Esophagus squamous epithelium (tissue), 5 donors: Measurements from ENCODE around the gene SERPINC1. TPM values are rescaled to one million over a fixed set of nuclear protein-coding genes. Genes with fewer than 3 reads are reported as not detected.

Source experiments
- DNase-seq: peaks from one replicate; lab custom pipeline; 2025; lab: John Stamatoyannopoulos, UW
- H3K27ac ChIP-seq, 4 donors: fragments of 200-600 bp; sonication (generic); one replicate each; pipeline ENCODE4 v1.5.1; 2016 to 2019; ENCODE audit warnings: mild to moderate bottlenecking in 1 of 4
- H3K27me3 ChIP-seq, 4 donors: fragments of 200-600 bp; sonication (generic); 1 replicate in 3 of 4; 2 replicates in 1 of 4; pipeline versions ENCODE4 v1.5.1 to v1.6.0; 2017 to 2021; ENCODE audit warnings: antibody characterized with exemption in 1 of 4
- H3K36me3 ChIP-seq, 3 donors: fragments of 200-600 bp; sonication (generic); one replicate each; pipeline ENCODE4 v1.5.1; 2016 to 2019
- H3K4me1 ChIP-seq, 3 donors: fragments of 200-600 bp; sonication (generic); one replicate each; pipeline ENCODE4 v1.5.1; 2017 to 2019
- H3K4me3 ChIP-seq, 4 donors: fragments of 200-600 bp; sonication (generic); 1 replicate in 3 of 4; 2 replicates in 1 of 4; pipeline ENCODE4 v1.5.1; 2016 to 2019; ENCODE audit warnings: mild to moderate bottlenecking in 2 of 4, moderate library complexity in 1 of 4
- H3K9me3 ChIP-seq, 3 donors: fragments of 200-600 bp; sonication (generic); one replicate each; pipeline ENCODE4 v1.5.1; 2016 to 2019
- CTCF ChIP-seq, 6 experiments: fragments of 450-650 bp in 4 of 6; fragments of 200-600 bp in 2 of 6; sonication (generic) in 2 of 6; IDR thresholded peaks; one replicate each; pipeline ENCODE4 v1.5.1; 2016 to 2019; ENCODE audit warnings: antibody characterized with exemption in 6 of 6, mild to moderate bottlenecking in 4 of 6, moderate library complexity in 4 of 6
- POLR2A ChIP-seq, 4 donors: fragments of 450-650 bp; IDR thresholded peaks; one replicate each; pipeline ENCODE4 v1.6.1; 2017; ENCODE audit warnings: antibody characterized with exemption in 4 of 4, mild to moderate bottlenecking in 4 of 4, moderate library complexity in 3 of 4
- WGBS, 2 donors: methylation state at CpG; one replicate each; pipeline ENCODE4 v1.1.5; 2018; 5-methylcytosine and 5-hydroxymethylcytosine counted together
- intact Hi-C: fragments of 100-400 bp; cut with DNase I; formaldehyde crosslinking; loops from one replicate; pipeline ENCODE4 v1.15.0; 2022
- total RNA-seq, 4 donors: library from RNA; depleted of rRNA; stranded (reverse); fragments of >200 nt; gene quantifications; one replicate each; pipeline ENCODE4 v1.1.0, GENCODE V29; 2016
- donor health status: DM: yes; HTN: yes; CAD: no.

Gene SERPINC1
- total RNA-seq, 4 donors from 2014 or later, result not detected

GRCh38 chr1:173868266-173869020, 48.7 kb downstream of the SERPINC1 start, which contains the start of gene ZBTB37:
ZBTB37 (plus strand) TSS chr1:173868380; CDS start chr1:173870226, 1,846 bp downstream.
- Histone ChIP-seq H3K27ac (peak within 1 kb of the TSS; percentile 94 to 99 (median 96)), H3K4me1 (peaks cover 0 to 57% (median 29%) of the 10 kb centered on the region in 3 donors)
- WGBS, 2 donors, result 0 to 1% methylated on average over 27 to 33 of the region's 53 CpGs

GRCh38 chr1:173867753-173868265, 49.3 kb downstream of the SERPINC1 start, which contains the start of gene GAS5:
GAS5 (minus strand) TSS chr1:173867989.
- DNase-seq, result peak; percentile 98
- peak within 1 kb of the TSS; percentile 74 to 94 (median 81) for H3K4me3 ChIP-seq
- peaks cover 8 to 43% (median 13%) of the 10 kb centered on the region in 3 donors for H3K36me3 ChIP-seq
- WGBS, 2 donors, result 0 to 1% methylated on average over 12 to 19 of the region's 30 CpGs
- H3K9me3 ChIP-seq, result no peaks in the 10 kb centered on the region
- intact Hi-C loops, result no loop called here
- H3K27me3 ChIP-seq, result no peaks in the 10 kb centered on the region
- peaks cover 0 to 61% (median 29%) of the 10 kb centered on the region in 3 donors for H3K4me1 ChIP-seq
- H3K27ac ChIP-seq, result peak within 1 kb of the TSS; percentile 94 to 99 (median 96)
- TF ChIP-seq POLR2A (IDR thresholded peaks at IDR 0.05), result peak in 3 of 4 donors; percentile 95 to 97 (median 97)
- no peak for TF ChIP-seq CTCF (IDR thresholded peaks at IDR 0.05)

More at GRCh38 chr1:173868266-173869020, 48.7 kb downstream of the SERPINC1 start, which contains the start of gene ZBTB37:
- no peaks in the 10 kb centered on the region for H3K27me3 ChIP-seq
- DNase-seq, result peak; percentile 78
- peaks cover 7 to 38% (median 8%) of the 10 kb centered on the region in 3 donors for H3K36me3 ChIP-seq
- TF ChIP-seq CTCF (IDR thresholded peaks at IDR 0.05) (no peak), POLR2A (IDR thresholded peaks at IDR 0.05) (peak in 1 of 4 donors; percentile 19)
- H3K9me3 ChIP-seq, result no peaks in the 10 kb centered on the region
- intact Hi-C loops, result no loop called here
- peak within 1 kb of the TSS; percentile 74 to 94 (median 81) for H3K4me3 ChIP-seq

- no peak for DNase-seq
- WGBS, 2 donors, result 2 to 3% methylated on average over 23 to 32 of the region's 32 CpGs
- TF ChIP-seq CTCF (IDR thresholded peaks at IDR 0.05) (no peak), POLR2A (IDR thresholded peaks at IDR 0.05) (no peak)
- H3K27me3 ChIP-seq, result no peaks in the 10 kb centered on the region
- H3K4me1 ChIP-seq, result peaks cover 0 to 62% (median 29%) of the 10 kb centered on the region in 3 donors
- peak overlapping the region; percentile 74 to 94 (median 81) for H3K4me3 ChIP-seq
- peaks cover 8 to 48% (median 17%) of the 10 kb centered on the region in 3 donors for H3K36me3 ChIP-seq
- H3K27ac ChIP-seq, result peak overlapping the region; percentile 94 to 99 (median 96)
- H3K9me3 ChIP-seq, result no peaks in the 10 kb centered on the region
- intact Hi-C loops, result no loop called here
Measured at GRCh38 chr1:173867141-173867752, 49.9 kb downstream of the SERPINC1 start.

GRCh38 chr1:173866413-173867115, 50.6 kb downstream of the SERPINC1 start:
- intact Hi-C loops, result no loop called here
- H3K27me3 ChIP-seq, result no peaks in the 10 kb centered on the region
- 4 to 6% methylated on average over 2 of the region's 2 CpGs for WGBS, 2 donors

More at GRCh38 chr1:173866413-173867115, 50.6 kb downstream of the SERPINC1 start:
- Histone ChIP-seq H3K9me3 (no peaks in the 10 kb centered on the region), H3K4me3 (peak overlapping the region; percentile 74 to 94 (median 81)), H3K4me1 (peaks cover 0 to 62% (median 29%) of the 10 kb centered on the region in 3 donors), H3K27ac (peak overlapping the region; percentile 94 to 99 (median 96)), H3K36me3 (peaks cover 8 to 54% (median 17%) of the 10 kb centered on the region in 3 donors)
- TF ChIP-seq CTCF (IDR thresholded peaks at IDR 0.05) (no peak), POLR2A (IDR thresholded peaks at IDR 0.05) (no peak)
- no peak for DNase-seq
